ENCODE measurements around the gene SCYGR8.

Gene SCYGR8

DNA sequence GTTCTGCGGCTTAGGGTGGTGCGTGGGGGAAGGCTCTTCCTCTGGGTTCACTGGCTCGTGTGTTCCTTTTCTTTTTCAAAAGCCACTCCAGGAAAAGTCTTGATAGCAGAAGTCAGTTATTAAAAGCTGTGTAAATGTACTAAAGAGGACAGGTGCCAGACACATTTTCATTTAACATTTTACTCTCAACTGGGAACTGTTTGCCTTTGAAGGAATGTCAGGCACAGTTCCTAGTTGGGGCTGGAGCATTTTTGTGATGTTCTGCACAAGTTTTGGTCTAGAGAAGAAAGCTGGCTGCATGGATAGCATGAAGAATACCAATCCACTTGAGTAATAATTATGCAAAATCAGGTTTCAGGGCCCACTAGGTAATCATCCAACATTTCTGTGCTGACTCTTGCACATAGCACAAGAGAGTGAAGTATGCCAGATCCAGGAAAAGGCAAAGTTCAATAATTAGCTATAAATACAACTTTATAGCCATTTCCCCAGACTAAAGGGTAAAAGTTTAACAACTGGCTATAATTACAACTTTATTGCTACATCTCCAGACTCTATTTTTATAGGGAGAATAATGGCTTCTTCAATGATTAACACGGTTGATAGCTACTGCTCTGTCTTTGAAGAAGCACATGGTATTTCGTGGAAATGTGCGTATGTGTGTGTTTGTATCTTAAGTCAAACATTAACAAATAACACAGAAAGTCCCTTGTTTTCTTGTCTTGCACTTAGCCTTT is 16.2 kb downstream of the SCYGR8 start:
- TF ChIP-seq, protein P1, sequence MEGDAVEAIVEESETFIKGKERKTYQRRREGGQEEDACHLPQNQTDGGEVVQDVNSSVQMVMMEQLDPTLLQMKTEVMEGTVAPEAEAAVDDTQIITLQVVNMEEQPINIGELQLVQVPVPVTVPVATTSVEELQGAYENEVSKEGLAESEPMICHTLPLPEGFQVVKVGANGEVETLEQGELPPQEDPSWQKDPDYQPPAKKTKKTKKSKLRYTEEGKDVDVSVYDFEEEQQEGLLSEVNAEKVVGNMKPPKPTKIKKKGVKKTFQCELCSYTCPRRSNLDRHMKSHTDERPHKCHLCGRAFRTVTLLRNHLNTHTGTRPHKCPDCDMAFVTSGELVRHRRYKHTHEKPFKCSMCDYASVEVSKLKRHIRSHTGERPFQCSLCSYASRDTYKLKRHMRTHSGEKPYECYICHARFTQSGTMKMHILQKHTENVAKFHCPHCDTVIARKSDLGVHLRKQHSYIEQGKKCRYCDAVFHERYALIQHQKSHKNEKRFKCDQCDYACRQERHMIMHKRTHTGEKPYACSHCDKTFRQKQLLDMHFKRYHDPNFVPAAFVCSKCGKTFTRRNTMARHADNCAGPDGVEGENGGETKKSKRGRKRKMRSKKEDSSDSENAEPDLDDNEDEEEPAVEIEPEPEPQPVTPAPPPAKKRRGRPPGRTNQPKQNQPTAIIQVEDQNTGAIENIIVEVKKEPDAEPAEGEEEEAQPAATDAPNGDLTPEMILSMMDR (IDR thresholded peaks at IDR 0.05): no peak
- no peak for TF ChIP-seq ZFX (IDR thresholded peaks at IDR 0.05; ENCODE audit: borderline replicate concordance)
- no peak overlapping the region for H3K27ac ChIP-seq

DNA sequence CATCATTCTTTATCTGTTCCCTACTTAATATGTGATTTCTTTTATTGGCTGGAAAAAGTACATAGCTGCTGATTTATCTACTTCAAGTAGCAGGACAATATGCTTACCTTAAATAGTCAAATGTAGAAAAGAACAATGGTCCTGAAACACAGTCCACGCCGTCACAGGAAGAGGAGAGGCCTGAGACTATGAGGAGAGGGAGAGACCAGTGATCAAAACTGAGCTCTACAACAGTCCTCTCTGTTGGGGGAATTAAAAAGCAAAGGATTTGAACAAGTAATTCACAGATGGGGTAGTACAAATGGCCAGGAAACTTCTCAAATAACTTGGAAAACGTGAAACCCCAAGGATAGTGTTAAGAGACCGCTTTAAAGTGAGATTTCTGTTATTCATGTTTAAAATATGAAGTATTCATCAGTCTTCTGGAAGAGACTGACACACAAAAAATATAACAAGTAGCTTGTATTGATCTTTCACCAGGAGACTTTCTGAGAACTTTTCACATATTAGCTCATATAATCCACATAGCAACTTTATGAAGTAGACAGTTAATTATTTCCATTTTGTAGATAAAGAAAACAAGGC is 20.2 kb downstream of the SCYGR8 start:
- no peak overlapping the region for H3K27ac ChIP-seq
- no peak for TF ChIP-seq ZFX (IDR thresholded peaks at IDR 0.05; ENCODE audit: borderline replicate concordance)
- TF ChIP-seq, protein P1 (IDR thresholded peaks at IDR 0.05): no peak

- TF ChIP-seq ZFX (IDR thresholded peaks at IDR 0.05; ENCODE audit: borderline replicate concordance): no peak
- TF ChIP-seq, protein P1 (IDR thresholded peaks at IDR 0.05): peak; percentile 85
- H3K27ac ChIP-seq: no peak overlapping the region
These were observed 20.7 kb downstream of the SCYGR8 start for GRCh38 chr2:227766373-227766883.

GRCh38 chr2:227767830-227768229 is 22.1 kb downstream of the SCYGR8 start:
- TF ChIP-seq, protein P1 (IDR thresholded peaks at IDR 0.05): no peak
- no peak for TF ChIP-seq ZFX (IDR thresholded peaks at IDR 0.05; ENCODE audit: borderline replicate concordance)
- H3K27ac ChIP-seq: no peak overlapping the region

GRCh38 chr2:227772197-227772661 is 26.5 kb downstream of the SCYGR8 start:
- TF ChIP-seq, protein P1 (IDR thresholded peaks at IDR 0.05): no peak
- TF ChIP-seq ZFX (IDR thresholded peaks at IDR 0.05; ENCODE audit: borderline replicate concordance): no peak
- no peak overlapping the region for H3K27ac ChIP-seq

GRCh38 chr2:227772932-227773331 is 27.2 kb downstream of the SCYGR8 start:
- TF ChIP-seq, protein P1 (IDR thresholded peaks at IDR 0.05): no peak
- no peak for TF ChIP-seq ZFX (IDR thresholded peaks at IDR 0.05; ENCODE audit: borderline replicate concordance)
- no peak overlapping the region for H3K27ac ChIP-seq
